ENCODE data around the gene PCDHA1.

DNA sequence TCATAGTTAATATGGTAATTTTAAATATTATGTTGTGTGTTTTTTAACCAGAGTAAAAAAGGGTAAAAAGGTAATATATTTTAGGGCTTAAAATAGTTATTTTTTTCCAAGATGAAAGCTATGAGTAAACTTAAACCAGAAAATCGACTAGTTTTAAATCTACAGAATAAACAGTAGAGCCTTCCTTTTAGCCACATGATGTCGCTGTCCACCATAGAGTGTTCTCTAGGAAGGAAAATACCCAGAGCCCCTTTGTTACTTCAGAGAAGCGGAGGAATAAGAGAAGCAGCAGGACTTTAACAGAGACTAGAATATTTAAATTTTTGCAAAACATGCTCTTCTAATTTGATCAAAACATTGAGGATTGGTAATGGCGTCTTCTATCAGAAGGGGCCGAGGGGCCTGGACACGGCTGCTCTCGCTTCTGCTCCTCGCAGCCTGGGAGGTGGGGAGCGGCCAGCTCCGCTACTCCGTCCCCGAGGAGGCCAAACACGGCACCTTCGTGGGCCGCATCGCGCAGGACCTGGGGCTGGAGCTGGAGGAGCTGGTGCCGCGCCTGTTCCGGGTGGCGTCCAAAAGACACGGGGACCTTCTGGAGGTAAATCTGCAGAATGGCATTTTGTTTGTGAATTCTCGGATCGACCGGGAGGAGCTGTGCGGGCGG is 8.8 kb downstream of the PCDHA1 start, which contains the start of gene PCDHA2:
- TF ChIP-seq, protein P1, sequence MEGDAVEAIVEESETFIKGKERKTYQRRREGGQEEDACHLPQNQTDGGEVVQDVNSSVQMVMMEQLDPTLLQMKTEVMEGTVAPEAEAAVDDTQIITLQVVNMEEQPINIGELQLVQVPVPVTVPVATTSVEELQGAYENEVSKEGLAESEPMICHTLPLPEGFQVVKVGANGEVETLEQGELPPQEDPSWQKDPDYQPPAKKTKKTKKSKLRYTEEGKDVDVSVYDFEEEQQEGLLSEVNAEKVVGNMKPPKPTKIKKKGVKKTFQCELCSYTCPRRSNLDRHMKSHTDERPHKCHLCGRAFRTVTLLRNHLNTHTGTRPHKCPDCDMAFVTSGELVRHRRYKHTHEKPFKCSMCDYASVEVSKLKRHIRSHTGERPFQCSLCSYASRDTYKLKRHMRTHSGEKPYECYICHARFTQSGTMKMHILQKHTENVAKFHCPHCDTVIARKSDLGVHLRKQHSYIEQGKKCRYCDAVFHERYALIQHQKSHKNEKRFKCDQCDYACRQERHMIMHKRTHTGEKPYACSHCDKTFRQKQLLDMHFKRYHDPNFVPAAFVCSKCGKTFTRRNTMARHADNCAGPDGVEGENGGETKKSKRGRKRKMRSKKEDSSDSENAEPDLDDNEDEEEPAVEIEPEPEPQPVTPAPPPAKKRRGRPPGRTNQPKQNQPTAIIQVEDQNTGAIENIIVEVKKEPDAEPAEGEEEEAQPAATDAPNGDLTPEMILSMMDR (IDR thresholded peaks at IDR 0.05): no peak
- no peak for TF ChIP-seq POLR2A (IDR thresholded peaks at IDR 0.05)

Measured in lower leg skin (tissue), 3 donors.